K562 (cell line): ENCODE results near the gene SGK1. TPM values are rescaled to one million over a fixed set of nuclear protein-coding genes. Genes with fewer than 3 reads are reported as not detected.

ENCODE experiments used
- ARNT ChIP-seq, 2 experiments: fragments of 450-650 bp; IDR thresholded peaks; 2 replicates each; pipeline ENCODE4 v1.6.1; 2016; ENCODE audit warnings: mild to moderate bottlenecking in 1 of 2
- BMI1 ChIP-seq: fragments of 150-350 bp; IDR thresholded peaks from 2 replicates; pipeline ENCODE4 v1.6.1; 2014; ENCODE audit warnings: low read length
- BRD4 ChIP-seq: fragments of 200-600 bp; sonication (generic); IDR thresholded peaks from 2 replicates; pipeline ENCODE4 v1.6.1; 2017; ENCODE audit warnings: inconsistent platforms
- CREB3L1 ChIP-seq: fragments of 450-650 bp; IDR thresholded peaks from 2 replicates; pipeline ENCODE4 v1.6.1; 2014; ENCODE audit warnings: low read depth, mild to moderate bottlenecking, moderate library complexity, borderline replicate concordance
- DEAF1 ChIP-seq: fragments of 450-650 bp; formaldehyde crosslinking; IDR thresholded peaks from 2 replicates; pipeline ENCODE4 v1.4.0; 2020; ENCODE audit warnings: mild to moderate bottlenecking, moderate library complexity
- FOXK2 ChIP-seq, 2 experiments: fragments of 450-650 bp; IDR thresholded peaks in 1 of 2; conservative IDR thresholded peaks in 1 of 2; 2 replicates each; pipeline ENCODE4 v1.6.1; 2016; ENCODE audit warnings: low read depth in 2 of 2, mild to moderate bottlenecking in 1 of 2
- GTF2E2 ChIP-seq: fragments of 200-800 bp; sonication (Bioruptor generic); IDR thresholded peaks from 2 replicates; pipeline ENCODE4 v1.6.1; 2016; ENCODE audit warnings: missing genetic modification characterization, missing compliant biosample characterization
- KAT2B ChIP-seq: IDR thresholded peaks from one replicate; pipeline ENCODE4 v1.6.1; 2012; ENCODE audit warnings: low read depth, mild to moderate bottlenecking, control low read depth, inconsistent platforms, low read length, moderate library complexity
- NR4A1 ChIP-seq, 2 experiments: fragments of 250-450 bp in 1 of 2; fragments of 450-650 bp in 1 of 2; sonication (Bioruptor Pico) in 1 of 2; IDR thresholded peaks; 2 replicates each; pipeline versions ENCODE4 v1.4.0 to v1.6.1; 2016 to 2020; ENCODE audit warnings: mild to moderate bottlenecking in 2 of 2, missing compliant biosample characterization in 1 of 2, missing genetic modification characterization in 1 of 2, moderate library complexity in 1 of 2
- PCBP1 ChIP-seq: fragments of 200-400 bp; formaldehyde crosslinking; IDR thresholded peaks from 2 replicates; pipeline ENCODE4 v1.6.1; 2018; ENCODE audit warnings: mild to moderate bottlenecking, low read depth, low read length; ENCODE audit not compliant: poor library complexity, severe bottlenecking
- RBM17 ChIP-seq: fragments of 200-400 bp; formaldehyde crosslinking; IDR thresholded peaks from 2 replicates; pipeline ENCODE4 v1.6.1; 2017; ENCODE audit warnings: low read depth, mild to moderate bottlenecking, low read length, borderline replicate concordance
- RNF219 ChIP-seq: fragments of 250-450 bp; sonication (Bioruptor Pico); IDR thresholded peaks from 2 replicates; pipeline ENCODE4 v1.5.0; 2022; ENCODE audit warnings: mild to moderate bottlenecking
- SP2 ChIP-seq: IDR thresholded peaks from 2 replicates; pipeline ENCODE4 v1.6.1; 2011; ENCODE audit warnings: mild to moderate bottlenecking, low read depth, low read length, moderate library complexity; ENCODE audit not compliant: poor library complexity, severe bottlenecking; ENCODE audit errors: extremely low read depth
- TCF7 ChIP-seq: sonication (generic); IDR thresholded peaks from 2 replicates; pipeline ENCODE4 v1.6.1; 2016; ENCODE audit warnings: antibody characterized with exemption, borderline replicate concordance
- THRB ChIP-seq: fragments of 450-650 bp; formaldehyde crosslinking; conservative IDR thresholded peaks from 2 replicates; pipeline ENCODE4 v1.4.0; 2022; ENCODE audit warnings: mild to moderate bottlenecking, missing genetic modification characterization
- ZBTB7A ChIP-seq: IDR thresholded peaks from 2 replicates; pipeline ENCODE4 v1.6.1; 2011; ENCODE audit warnings: low read depth, mild to moderate bottlenecking, low read length, moderate library complexity, borderline replicate concordance; ENCODE audit not compliant: control insufficient read depth
- ZNF184 ChIP-seq: sonication (generic); formaldehyde crosslinking; IDR thresholded peaks from 2 replicates; pipeline ENCODE4 v1.5.0; 2020; ENCODE audit warnings: missing genetic modification reagents
- ZNF445 ChIP-seq: fragments of 250-450 bp; sonication (Bioruptor Pico); IDR thresholded peaks from 2 replicates; pipeline ENCODE4 v1.4.0; 2020; ENCODE audit warnings: low read depth, mild to moderate bottlenecking, moderate library complexity
- ZNF584 ChIP-seq: fragments of 200-800 bp; sonication (Bioruptor generic); IDR thresholded peaks from 2 replicates; pipeline ENCODE4 v1.6.1; 2016; ENCODE audit warnings: low read depth, mild to moderate bottlenecking, missing genetic modification characterization, missing compliant biosample characterization
- ZNF75A ChIP-seq: fragments of 450-650 bp; formaldehyde crosslinking; IDR thresholded peaks from 2 replicates; pipeline ENCODE4 v1.4.0; 2020; ENCODE audit warnings: mild to moderate bottlenecking
- polyA plus RNA-seq, 8 experiments: library from polyadenylated mRNA; depleted of rRNA in 4 of 8; stranded (reverse) in 5 of 8; unstranded in 3 of 8; fragments of >200 nt; fragmentation: Nextera tagmentation in 2 of 8; fragmentation: Illumina TruSeq in 1 of 8; extraction: Ambion mirVana in 2 of 8; extraction: Trizol in 1 of 8; gene quantifications; 2 replicates each; pipeline versions ENCODE4 v1.2.1 to v1.2.3, GENCODE V29; 2011 to 2014; ENCODE audit warnings: inconsistent platforms in 1 of 8, missing spikeins in 1 of 8
- total RNA-seq, 7 experiments: library from RNA; depleted of rRNA in 6 of 7; stranded (reverse); fragments of >200 nt in 6 of 7; fragmentation: Illumina TruSeq in 2 of 7; extraction: Trizol in 2 of 7; gene quantifications; 2 replicates each; pipeline versions ENCODE4 v1.2.1 to v1.2.3, GENCODE V29; 2011 to 2021; ENCODE audit warnings: low replicate concordance in 1 of 7

The SGK1 gene
- total and polyA plus RNA-seq, 9 of the 15 experiments (the other 6 are each of a cell fraction or from before 2014, with no cell fraction given) = 3.5 to 7.2 (median 3.9) TPM

- TF ChIP-seq DEAF1 = peak; percentile 41; the same call in 1 of the 2 replicates
- TF ChIP-seq GTF2E2 (tag) = peak; percentile 88
- no peak for TF ChIP-seq TCF7
- TF ChIP-seq ZNF445 = no peak
- peak in 1 of 2 experiments; percentile 10; a peak in 1 of 4 replicates for TF ChIP-seq ARNT (IDR thresholded peaks at IDR 0.05)
- peak; percentile 96 for TF ChIP-seq PCBP1
- no peak for TF ChIP-seq BMI1
- TF ChIP-seq CREB3L1 = peak; percentile 44; the same call in 1 of the 2 replicates
- TF ChIP-seq ZNF184 = no peak
- 0 out of 2 replicates have a peak, but pooled peaks have one; percentile 23 for TF ChIP-seq NR4A1 (CRISPR knock-in tag; IDR thresholded peaks at IDR 0.05)
- no peak for TF ChIP-seq NR4A1 (tag; IDR thresholded peaks at IDR 0.05)
- TF ChIP-seq RBM17 = no peak
- no peak for TF ChIP-seq ZNF75A (CRISPR knock-in tag)
- TF ChIP-seq FOXK2 (conservative IDR thresholded peaks at IDR 0.05 in 1 of 2, IDR thresholded peaks at IDR 0.05 in 1 of 2; ENCODE audit: low read depth in 2 of 2) = no peak; a peak in 1 of 4 replicates
- TF ChIP-seq THRB (CRISPR knock-in tag) = 0 out of 2 replicates have a peak, but pooled peaks have one; percentile 58
- 0 out of 2 replicates have a peak, but pooled peaks have one; percentile 50 for TF ChIP-seq BRD4
- no peak for TF ChIP-seq ZNF584 (CRISPR knock-in tag)
- no peak for TF ChIP-seq SP2
- no peak for TF ChIP-seq RNF219
- no peak for TF ChIP-seq KAT2B
- TF ChIP-seq ZBTB7A = peak; percentile 95
Measured at GRCh38 chr6:134174672-134175531, 143.0 kb downstream of the SGK1 start (continued).
